ENCODE results near the gene HS3ST1.

HS3ST1 gene

DNA sequence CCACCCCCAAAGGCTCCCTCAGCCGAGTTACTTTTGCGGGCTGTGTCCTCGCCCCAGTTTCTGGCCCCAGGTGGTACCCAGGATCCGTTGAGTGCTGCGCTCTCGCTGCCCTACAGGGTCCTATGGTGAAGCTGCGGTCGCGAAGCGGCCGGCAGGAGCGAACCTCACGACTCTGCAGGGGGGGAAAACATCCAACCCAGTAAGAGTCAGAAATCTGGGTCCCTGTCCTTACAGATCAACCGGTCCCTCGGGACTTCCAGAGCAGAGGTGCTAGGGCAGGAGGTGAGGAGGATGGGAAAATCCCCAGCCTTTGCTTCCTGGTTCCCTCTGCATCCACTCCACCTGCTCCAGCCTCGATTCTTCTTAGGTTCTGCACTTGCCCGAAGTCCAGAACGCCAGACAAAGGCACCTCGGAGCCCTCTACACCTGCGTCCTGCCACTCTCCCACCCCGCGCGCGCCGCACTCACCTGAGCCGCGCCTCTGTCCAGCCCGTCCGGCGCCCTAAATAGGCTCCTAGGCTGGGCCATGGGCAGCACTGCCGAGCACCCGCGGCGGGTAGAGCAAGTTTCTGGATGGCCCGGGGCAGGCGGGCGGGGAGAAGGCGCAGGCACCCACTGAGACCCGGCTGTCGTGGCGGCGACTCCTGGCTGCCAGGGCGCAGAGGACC is at the start of gene HS3ST1:
Gene HS3ST1, minus strand, starts transcription at position 664 of the 668 bp plus-strand sequence. CDS start 28,889 bp downstream, outside the sequence.
- DNase-seq (ENCODE audit: low read depth in 2 of 2, low spot score in 1 of 2), result no peak

DNA sequence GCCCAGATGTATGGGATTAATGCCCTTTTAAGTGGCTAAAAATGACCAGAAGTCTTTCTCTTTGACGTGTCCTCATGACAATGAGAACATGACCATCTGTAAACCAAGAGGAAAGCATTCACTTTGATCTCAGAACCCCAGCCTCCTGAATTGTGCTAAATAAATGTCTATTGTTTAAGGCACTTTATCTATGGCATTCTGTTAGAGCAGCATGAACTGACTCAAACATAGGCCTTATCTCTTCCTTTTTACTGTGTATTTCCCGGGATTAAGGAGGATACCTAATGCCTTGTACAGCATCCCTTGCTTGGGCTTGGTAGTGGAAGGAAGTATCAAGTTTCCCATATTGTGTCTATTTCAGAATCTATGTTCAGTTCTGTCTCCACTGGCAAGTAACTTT is 47.2 kb upstream of the HS3ST1 start:
- DNase-seq (ENCODE audit: low read depth in 2 of 2, low spot score in 1 of 2), result no peak

DNA sequence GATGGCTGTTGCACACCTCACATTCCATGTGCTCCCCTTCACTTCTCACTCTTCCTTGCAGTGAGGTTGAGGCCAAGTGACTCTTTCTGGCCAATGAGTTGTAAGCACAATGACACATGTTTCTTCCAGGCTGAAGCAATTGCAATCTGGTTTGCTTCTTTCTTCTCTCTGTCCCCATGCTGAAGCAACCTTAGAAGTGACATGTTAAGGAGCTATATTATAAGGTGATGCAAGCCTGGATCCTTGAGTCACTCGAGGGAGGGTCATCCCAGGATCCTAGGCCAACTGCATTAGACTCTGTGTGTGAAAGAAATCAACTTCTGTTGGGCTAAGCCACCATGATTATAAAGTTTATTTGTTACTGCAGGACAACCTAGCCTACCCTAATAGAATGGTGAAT is 45.5 kb upstream of the HS3ST1 start:
- no peak for DNase-seq (ENCODE audit: low read depth in 2 of 2, low spot score in 1 of 2)

DNA sequence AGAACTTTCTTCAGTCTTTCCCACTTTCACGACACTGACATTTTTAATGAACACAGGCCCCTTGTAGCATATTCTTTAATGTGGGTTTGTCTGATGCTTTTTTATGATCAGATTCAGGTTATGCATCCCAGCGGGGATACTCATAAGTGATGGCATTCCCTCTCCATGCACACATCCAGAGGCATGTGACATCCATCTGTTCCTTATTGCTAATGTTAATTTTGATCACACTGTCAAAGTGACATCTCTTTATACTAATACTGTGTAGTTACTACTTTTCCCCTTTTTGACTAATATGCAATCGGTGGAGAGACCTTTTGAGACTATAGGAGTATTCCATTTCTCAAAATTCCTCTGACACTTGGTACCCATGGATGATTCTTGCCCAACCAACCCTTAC is 43.8 kb upstream of the HS3ST1 start:
- no peak for DNase-seq (ENCODE audit: low read depth in 2 of 2, low spot score in 1 of 2)

DNA sequence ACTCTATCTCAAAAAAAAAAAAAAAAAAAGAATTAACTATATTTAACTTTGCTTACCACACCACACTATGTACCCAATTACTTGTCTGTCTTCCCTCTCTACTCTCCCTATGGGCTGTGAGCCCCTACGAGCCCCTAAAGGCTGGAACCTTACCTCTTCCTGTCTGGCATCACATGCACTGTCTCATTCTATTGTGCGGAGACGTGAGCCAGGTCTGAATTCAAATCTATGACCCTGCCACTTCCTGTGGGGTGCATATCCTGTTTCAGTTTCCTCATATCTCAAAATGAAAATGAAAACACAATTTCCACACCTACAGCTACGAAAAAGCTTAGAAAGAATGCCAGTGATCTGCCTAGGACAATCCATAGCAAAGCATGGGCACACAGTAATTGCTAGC is 42.9 kb upstream of the HS3ST1 start:
- peak; percentile 12 to 24 for DNase-seq (ENCODE audit: low read depth in 2 of 2, low spot score in 1 of 2)

DNA sequence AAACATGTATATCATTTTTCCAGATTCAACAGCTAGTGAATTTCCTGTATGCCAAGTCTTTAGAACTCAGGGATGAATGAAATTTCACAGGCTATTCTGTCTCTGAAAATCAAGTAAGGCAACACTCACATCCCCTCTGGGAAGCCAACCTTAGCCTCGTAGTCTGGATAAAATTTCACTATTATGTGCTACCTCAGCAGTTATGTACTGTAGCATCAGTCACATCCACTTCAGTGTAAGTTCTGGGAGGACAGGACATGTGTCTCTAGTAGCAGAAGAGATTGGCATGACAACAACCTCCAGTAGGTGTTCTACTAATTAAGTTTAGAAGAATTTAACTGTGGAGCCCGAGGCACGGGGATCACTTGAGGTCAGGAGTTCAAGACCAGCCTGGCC is 42.4 kb upstream of the HS3ST1 start:
- DNase-seq (ENCODE audit: low read depth in 2 of 2, low spot score in 1 of 2), result no peak

DNA sequence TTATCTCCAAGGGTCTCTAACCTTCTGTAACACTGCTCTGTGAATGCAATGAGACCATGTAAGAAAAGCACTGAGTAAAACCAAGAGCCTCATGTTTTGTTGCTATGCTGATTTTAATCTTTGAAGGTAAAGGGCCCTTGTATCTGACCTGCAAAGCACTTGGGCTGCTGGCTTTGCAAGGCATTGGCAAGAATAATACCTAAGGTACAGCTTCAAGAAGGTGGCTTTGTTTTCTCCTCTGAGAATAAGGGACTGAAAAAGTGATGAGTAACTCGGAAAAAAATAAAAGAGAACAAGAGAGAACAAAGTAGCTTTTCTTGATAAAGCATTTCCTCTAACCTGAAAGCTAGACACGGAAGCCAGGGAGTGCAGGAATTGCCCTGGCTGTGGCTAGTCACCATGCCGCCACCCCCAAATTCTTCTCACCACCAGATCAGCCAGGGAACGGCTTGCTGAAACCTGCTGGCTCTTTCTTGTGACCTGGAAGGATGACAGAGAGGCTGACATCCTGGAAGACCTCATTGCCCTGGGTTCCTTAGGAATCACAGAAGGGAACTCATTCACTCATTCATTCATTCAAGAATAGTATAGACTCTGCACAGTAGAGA is 41.8 kb upstream of the HS3ST1 start:
- no peak for DNase-seq (ENCODE audit: low read depth in 2 of 2, low spot score in 1 of 2)

DNA sequence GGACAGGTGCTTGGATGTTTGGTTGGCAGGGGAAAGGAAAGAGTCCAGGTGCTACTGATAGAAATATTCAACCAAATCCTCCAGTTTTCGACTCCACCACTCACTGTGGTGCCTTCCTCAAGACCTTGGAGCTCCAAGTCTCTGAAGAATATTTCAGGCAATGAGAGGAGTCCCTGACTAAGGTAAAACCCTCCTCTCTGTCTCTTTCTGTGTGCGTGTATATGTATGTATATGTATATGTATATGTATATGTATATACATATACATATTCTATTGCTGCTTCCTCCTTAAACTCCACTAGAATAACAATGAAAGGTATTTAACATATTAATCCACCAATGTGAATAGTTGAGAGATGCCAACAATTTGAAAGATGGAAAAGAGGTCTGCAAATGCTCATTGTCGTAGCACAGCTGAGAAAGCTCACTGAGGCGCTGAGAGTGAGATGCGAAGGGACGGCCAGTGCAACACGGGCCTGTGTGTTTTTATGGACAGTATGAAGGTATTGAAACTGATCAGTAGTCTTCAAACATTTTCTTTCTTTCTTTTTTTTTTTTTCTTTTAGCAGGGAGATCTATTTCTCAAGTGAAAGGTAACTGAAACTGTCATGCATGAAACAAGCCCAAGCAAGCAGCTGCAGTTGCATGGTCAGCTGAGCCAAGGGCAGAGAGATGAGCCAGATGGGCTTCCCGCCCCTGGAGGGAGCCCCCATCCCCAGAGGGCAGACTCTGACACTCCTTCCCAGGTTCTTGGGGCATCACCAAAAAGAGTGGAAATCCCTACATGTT is 41.1 kb upstream of the HS3ST1 start:
- no peak for DNase-seq (ENCODE audit: low read depth in 2 of 2, low spot score in 1 of 2)

DNA sequence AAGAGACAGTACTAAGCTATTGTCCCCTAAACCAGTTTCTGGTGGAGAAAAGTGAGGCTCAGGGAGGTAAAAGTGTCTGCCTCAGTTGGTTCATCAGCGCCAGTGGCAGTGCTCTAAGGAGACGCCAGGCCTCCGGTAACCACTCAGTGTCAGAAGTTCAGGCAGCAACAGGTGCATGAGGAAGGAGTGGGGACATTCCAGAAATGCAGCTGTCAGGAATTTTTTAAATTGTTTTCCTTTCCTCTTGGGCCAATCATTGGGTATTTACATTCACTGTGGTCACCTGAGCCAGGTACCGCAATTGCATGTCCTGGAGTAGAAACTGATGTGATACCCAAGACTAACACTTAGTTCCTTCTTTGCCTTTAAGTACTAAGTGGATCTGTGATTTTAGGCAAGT is 40.2 kb upstream of the HS3ST1 start:
- DNase-seq (ENCODE audit: low read depth in 2 of 2, low spot score in 1 of 2), result no peak

DNA sequence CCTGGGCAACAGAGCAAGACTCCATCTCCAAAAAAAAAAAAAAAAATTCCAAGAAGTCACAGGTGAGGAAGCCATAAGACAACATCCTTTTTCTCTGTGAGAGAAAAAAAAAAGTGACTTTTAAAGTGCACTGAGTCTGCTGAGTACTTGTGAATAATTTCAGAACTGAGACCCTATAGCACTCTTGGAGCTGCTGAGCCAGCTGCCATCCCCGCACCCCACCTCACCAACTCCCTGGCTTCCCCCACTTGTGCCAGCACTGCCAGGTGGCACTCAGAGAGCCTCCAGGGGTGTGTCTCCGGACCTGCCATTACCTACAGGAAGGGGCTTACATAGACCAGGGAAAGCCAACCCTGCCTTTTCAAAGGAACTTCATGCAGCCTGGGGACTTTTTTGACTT is 39.2 kb upstream of the HS3ST1 start:
- DNase-seq (ENCODE audit: low read depth in 2 of 2, low spot score in 1 of 2), result no peak

DNA sequence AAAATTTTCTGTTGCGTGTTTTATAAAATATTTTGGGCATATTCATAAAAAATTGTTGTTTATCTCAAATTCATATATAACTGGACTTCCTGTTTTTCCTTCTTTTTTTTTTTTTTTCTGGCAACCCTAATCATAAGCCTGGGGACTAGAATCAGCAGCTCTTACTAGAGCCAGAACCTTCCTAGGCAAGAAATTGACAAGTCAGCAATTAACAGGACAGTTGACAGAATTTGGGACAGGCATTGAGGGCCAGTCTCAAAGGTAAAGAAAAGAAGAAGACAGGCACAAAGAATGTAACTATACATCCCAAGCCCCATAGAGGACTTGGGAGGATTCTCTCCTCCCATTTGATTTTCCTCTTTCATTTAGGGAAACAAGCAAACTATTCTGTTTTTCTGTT is 35.0 kb upstream of the HS3ST1 start:
- no peak for DNase-seq (ENCODE audit: low read depth in 2 of 2, low spot score in 1 of 2)

DNA sequence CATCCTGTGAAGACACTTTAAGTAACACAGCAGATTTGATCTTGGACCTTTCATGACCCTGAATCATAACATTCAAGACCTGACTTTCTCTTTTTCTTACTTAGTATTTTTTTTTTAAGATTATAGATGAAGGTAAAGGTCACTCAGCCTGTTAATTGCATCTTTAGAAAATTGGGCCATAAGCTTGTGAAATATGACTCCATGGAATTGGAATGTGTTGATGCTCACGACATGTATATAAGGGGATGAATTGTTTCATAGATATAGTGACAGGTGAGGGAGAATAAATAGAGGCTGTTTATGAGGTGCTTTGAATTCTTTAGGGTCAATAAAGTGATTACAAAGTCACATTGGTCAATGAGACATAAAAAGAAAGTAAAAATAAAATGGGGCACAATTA is 27.7 kb upstream of the HS3ST1 start:
- DNase-seq (ENCODE audit: low read depth in 2 of 2, low spot score in 1 of 2), result no peak

DNA sequence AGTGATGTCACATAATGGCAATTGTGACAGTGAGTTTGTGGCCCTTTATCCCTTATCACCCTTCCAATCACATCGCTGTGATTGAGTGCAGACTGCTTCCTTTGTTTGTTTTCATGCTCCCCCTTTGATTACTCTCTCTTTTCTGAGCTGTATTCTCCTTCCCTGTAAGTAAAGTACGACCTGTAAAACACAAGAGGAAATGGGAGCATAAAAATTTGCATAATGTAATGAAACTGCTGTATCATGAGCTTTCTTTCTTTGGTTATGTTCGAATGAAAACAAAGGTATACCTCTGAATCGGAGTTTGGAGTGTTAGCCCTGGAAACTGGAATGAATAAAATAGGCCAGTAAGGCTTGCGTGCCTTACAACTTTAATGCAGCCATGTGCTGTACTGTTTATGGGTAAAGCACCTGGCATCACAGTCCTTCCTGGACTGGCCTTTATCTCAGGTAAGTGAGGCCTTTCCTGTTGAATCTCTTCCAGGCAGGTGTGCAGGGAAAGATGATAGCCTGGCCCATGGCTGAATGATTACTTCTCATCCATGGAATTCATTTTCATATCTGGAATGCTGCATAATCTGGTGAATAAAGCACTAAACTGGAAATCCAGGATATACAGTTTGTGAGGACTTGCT is 26.6 kb upstream of the HS3ST1 start:
- DNase-seq (ENCODE audit: low read depth in 2 of 2, low spot score in 1 of 2), result no peak

DNA sequence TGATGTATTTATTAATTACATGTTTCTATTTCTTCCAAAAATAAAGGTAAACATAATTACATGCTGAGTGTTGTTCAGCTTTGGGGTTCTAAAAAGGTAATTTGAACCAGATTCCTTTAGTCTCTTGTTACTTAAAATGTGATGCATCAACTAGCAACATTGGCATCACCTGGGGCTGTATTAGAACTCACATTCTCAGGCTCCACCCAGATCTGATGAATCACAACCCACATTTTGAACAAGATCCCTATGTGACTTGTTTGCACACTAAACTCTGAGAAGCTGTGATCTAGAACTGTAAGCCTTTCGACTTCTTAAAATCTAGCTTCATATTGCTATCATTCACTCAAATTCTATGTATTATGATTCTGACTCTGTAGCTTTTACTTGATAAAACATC is 23.0 kb upstream of the HS3ST1 start:
- no peak for DNase-seq (ENCODE audit: low read depth in 2 of 2, low spot score in 1 of 2)

DNA sequence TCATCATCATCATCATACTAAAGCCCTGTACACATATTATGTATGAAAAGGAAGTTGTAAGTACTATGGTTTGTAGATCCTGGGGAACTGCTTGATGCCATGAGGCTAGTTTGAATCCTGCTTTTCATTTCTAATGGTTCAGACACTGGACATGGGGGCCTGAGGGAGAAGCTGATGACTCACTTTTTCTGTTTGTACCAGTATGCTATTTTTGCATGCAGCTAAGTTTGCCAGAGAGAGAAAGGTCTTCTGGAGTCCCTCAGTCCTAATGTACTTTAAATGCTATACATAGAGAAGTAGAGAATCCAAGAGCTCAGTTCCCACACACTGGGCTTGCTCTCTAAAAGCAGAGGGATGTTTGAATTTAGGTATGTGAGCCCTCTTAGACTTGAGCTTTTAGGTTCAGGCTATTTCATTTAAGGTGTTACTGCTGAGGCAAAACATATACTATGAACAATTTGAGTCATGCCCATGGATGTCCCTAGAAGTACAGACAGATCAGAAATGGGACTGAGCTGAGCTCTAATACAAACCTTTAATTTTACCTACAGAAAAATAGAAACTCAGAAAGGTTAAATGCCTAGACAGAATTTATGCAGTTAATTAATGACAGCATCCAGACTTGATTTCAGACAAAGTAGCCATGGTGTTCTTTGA is 17.6 kb upstream of the HS3ST1 start:
- no peak for DNase-seq (ENCODE audit: low read depth in 2 of 2, low spot score in 1 of 2)

DNA sequence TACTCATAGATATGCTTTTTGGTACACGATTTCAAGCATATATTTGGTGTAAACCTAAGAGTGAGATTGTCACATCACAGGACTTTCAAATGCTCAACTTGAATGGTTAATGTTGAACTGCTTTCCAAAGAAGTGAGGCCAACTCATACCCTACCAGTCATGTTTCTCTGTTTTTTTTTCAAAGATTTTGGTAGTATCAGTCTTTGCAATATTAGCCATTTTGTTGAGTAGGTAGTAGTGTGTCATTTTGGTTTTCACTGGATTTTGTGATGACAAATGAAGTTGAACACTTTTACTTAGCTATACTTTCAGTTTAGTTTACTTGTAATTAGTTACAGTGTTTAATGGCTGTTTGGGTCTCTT is 12.5 kb upstream of the HS3ST1 start:
- DNase-seq (ENCODE audit: low read depth in 2 of 2, low spot score in 1 of 2), result no peak

DNA sequence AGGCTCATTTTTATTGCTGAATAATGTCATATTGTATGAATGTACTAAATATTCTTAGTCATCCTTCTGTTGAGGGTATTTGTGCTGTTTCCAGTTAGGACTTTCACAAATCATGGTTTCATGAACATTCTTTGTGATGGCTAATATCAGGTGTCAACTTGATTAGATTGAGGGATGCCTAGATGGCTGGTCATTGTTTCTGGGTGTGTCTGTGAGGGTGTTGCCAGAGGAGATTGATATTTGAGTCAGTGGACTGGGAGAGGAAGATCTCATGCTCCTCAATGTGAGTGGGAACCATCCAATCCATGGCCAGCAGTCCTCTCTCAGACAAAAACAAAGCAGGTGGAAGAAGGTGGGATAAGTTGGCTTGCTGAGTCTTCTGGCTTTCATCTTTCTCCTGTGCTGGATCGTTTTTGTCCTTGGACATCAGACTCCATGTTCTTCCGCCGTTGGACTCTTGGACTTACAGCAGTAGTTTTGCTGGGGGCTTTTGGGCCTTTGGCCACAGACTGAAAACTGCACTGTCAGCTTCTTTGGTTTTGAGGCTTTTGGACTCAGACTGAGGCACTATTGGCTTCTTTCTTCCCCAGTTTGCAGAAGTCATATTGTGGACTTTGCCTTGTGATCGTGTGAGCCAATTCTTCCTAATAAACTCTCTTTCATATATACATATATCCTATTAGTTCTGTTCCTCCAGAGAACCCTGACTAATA is 11.9 kb upstream of the HS3ST1 start:
- DNase-seq (ENCODE audit: low read depth in 2 of 2, low spot score in 1 of 2), result no peak

DNA sequence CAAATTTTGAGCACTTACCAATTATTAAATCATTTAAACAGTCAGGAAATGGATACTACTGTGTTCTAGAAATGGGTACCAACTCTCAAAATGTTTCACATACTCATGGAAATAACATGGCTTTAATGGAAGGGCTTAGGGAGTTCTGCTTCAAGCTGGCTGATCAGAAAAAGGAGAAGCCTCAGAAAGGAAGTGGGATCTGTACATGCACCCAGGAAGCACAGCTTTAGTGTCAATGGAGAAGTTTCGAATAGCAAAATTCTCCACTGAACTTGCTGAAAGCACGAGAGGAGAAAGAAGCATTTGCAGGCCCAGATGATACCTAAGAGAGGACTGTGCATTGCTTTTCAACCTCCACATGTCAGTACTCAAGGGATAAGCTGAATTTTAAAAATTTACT is 11.1 kb upstream of the HS3ST1 start:
- DNase-seq (ENCODE audit: low read depth in 2 of 2, low spot score in 1 of 2), result no peak

DNA sequence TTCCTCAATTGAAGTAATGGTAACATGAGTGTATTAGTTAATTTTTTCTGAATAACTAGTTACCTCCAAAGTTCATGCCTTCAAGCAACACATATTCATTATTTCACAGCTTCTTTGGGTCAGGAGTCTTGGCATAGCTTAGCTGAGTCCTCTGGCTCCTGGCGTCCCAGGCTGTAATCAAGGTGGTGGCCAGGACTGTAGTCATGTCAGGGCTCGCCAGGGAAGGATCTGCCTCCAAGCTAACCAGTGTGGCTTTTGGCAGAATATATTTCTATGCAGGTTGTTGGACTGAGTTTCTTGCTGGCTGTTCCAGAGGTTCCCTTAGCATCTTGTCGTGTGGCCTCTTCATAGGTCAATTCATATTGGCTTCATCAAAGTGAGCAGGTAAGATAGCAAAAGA is 10.0 kb upstream of the HS3ST1 start:
- no peak for DNase-seq (ENCODE audit: low read depth in 2 of 2, low spot score in 1 of 2)

DNA sequence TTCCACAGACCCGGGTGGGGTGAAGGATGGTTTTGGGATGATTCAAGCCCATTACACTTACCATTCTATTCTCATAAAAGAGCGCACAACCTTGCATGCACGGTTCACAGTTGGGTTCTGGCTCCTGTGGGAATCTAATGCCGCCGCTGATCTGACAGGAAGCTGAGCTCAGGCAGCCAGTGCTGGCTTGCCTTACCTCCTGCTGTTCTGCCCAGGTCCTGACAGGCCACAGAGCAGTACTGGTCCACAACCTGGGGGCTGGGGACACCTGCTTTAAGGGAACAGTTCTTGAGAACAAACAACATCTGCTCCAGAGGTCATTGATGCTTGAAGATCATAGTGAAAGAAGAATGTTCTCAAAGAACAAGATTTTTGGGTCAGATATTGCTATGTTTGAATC is 8.0 kb upstream of the HS3ST1 start:
- DNase-seq (ENCODE audit: low read depth in 2 of 2, low spot score in 1 of 2), result no peak

DNA sequence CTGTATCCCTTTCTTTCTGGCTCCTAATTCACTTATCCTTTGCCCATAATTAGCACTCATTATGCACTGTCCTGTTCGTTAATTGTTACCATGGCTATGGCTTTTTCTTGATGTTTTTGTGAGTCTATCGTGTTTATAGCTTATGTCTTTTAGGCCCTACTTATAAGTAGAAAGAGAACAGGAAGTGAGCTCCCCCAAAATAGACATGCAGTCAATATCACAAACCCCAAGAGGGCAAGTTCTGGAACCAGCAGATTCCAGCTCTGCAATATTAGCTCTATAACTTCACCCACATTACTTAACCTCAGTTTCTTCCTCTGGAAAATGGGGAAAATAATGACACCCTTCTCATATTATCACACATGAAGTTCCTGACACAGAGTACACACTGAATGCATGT is 7.4 kb upstream of the HS3ST1 start:
- no peak for DNase-seq (ENCODE audit: low read depth in 2 of 2, low spot score in 1 of 2)
